Activated naive CD4-positive, alpha-beta T cell treated with anti-CD3 and anti-CD28 coated beads, Interleukin-2, amount 10 ng/mL, durations not matched to agents 7 days and 5 days (primary cell): ENCODE results near the gene MAP1B.

Source experiments
- CTCF ChIA-PET: fragments of 350-600 bp; sonication (Branson Sonifier 250); formaldehyde crosslinking; loops from one replicate; lab custom pipeline; 2021; ENCODE audit warnings: antibody characterized with exemption; lab: Charles Lee
- DNase-seq: peaks from one replicate; pipeline ENCODE4 v3.0.0-alpha.2; 2020
- H3K27ac Mint-ChIP-seq: one replicate; pipeline ENCODE4 v1.8.0; 2021; ENCODE audit warnings: mild to moderate bottlenecking, moderate library complexity, mixed read lengths
- H3K27me3 Mint-ChIP-seq: one replicate; pipeline ENCODE4 v1.8.0; 2021; ENCODE audit warnings: mild to moderate bottlenecking, mixed read lengths
- H3K36me3 Mint-ChIP-seq: one replicate; pipeline ENCODE4 v1.8.0; 2021; ENCODE audit warnings: mixed read lengths
- H3K4me1 Mint-ChIP-seq: one replicate; pipeline ENCODE4 v1.8.0; 2021; ENCODE audit warnings: mixed read lengths
- H3K4me3 Mint-ChIP-seq: one replicate; pipeline ENCODE4 v1.8.0; 2021; ENCODE audit warnings: mild to moderate bottlenecking, moderate library complexity, mixed read lengths
- H3K9me3 Mint-ChIP-seq: one replicate; pipeline ENCODE4 v1.8.0; 2021; ENCODE audit warnings: mixed read lengths

The MAP1B gene

DNA sequence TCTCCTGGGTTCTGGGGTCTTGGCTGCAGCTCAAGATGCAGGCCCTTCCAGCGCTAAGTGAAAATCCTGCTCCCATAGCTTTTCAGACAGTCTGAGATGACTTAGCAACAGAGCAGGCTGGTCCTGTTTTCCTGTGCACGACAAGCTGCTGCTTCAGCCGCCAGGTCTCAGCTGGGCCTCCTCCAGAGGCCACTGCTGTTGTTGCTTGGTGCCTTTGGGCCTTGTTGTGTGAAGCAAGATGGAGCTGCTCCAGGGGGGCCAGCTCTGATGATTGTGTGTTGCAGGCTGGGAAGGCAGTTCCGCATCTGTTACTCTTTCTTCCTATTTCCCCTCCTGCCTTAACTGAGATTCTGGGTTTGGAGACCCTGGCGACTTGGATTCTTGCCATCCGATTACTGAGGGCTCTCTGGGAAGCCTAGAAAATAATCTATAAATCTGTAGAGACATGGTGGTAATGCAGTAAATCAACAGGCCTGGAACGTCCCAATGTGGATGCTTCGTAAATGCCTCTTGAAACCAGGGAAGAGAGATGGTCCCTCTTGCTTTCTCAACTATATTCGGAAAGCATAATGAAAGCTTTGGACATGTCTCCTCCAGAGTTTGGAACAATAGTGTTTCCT is 3.2 kb downstream of the MAP1B start:
- Mint-ChIP-seq H3K4me3 (no peak overlapping the region), H3K4me1 (peaks cover 8% of the 10 kb centered on the region), H3K27ac (no peak overlapping the region), H3K27me3 (peaks cover 74% of the 10 kb centered on the region), H3K9me3 (no peaks in the 10 kb centered on the region), H3K36me3 (no peaks in the 10 kb centered on the region)
- CTCF ChIA-PET: interaction anchor here (0.8 kb wide), 1 partner anchor 52 kb away, joined by 3 read pairs; no protein-coding TSS in a partner anchor
- DNase-seq: no peak

DNA sequence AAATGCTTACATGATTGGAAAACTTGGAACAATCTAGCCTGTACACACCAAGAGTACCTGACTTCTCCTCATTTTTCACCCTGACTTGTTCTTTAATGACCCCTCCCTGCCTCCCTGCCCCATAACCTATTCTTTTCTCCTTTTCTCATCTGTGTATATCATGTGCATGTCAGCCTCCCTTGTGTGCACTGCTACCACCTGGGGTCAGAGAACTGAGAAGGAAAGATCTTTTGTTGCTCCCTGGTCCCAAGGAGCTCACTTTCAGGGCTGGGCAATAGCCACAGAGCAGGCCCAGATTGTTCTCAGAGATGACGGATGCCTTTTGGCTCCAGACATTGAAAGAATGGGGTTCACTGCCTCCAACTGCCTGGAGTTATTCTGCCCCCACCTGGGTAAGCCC is 5.1 kb downstream of the MAP1B start:
- no peak for DNase-seq
- Mint-ChIP-seq H3K27me3 (peaks cover 64% of the 10 kb centered on the region), H3K27ac (no peak overlapping the region), H3K9me3 (no peaks in the 10 kb centered on the region), H3K4me3 (no peak overlapping the region), H3K36me3 (no peaks in the 10 kb centered on the region), H3K4me1 (peaks cover 3% of the 10 kb centered on the region)
- CTCF ChIA-PET: no interaction called here

DNA sequence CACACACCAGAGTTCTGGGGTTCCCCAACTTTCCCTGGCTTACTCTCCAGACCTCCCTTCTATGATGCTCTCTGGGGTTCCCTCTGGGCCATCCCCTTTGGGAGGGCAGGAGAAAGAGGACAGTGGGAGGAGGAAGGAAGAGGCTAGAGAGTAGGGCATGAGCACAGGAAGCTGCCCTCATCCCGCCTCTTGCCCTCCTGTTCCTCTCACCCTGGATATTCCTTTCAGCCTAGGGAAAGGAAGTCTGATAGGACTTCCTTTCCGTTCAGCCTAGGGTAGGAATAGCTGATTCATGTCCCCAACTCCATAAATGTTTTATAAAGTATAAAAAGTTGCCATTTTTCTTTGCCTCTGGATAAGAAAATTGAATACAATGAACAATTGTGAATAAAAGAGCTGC is 7.4 kb downstream of the MAP1B start:
- no peak for DNase-seq
- no peak overlapping the region for H3K4me3 Mint-ChIP-seq
- H3K27ac Mint-ChIP-seq: no peak overlapping the region
- no peaks in the 10 kb centered on the region for H3K36me3 Mint-ChIP-seq
- CTCF ChIA-PET: no interaction called here
- no peaks in the 10 kb centered on the region for H3K4me1 Mint-ChIP-seq
- H3K27me3 Mint-ChIP-seq: peaks cover 44% of the 10 kb centered on the region
- no peaks in the 10 kb centered on the region for H3K9me3 Mint-ChIP-seq

DNA sequence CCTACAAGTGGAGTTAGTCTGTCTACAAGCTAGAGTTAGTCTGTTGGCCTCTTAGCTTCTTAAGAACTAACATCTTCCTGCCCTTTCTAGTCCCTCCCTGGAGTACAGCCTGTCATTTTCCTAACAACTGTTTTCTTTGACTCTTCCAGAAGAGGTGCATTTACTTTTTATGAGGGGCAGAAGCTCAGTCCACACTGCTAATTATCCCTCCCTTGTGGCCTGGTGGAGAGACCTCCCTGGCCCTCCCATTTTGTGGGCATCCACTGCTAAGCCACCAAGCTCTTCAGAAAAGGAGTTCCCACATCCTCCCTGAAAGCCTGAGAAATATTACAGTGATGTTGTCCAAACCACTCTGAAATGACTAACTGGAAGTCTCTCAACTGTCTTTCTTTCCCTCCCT is 8.0 kb downstream of the MAP1B start:
- Mint-ChIP-seq H3K4me1 (no peaks in the 10 kb centered on the region), H3K4me3 (no peak overlapping the region), H3K36me3 (no peaks in the 10 kb centered on the region), H3K27me3 (peaks cover 37% of the 10 kb centered on the region), H3K27ac (no peak overlapping the region), H3K9me3 (no peaks in the 10 kb centered on the region)
- CTCF ChIA-PET: no interaction called here
- no peak for DNase-seq

DNA sequence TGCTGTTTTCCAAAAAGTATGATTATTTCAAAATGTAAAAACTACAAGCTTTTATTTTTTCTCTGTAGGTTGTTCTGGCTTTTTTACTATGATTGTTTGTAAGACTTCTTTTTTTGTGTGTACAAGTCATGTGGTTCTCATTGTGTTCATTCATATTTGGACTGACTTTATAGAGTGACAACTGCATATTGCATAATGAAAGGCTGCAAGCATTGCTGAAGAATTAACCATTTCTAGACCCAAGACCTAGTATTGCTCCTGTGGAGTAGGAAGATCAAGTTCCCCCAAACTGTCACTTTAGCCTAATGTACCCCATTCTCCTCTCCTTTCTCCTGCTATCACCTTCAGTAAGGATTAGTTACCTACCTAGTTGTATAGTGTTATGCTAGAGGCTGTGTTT is 10.0 kb downstream of the MAP1B start:
- H3K9me3 Mint-ChIP-seq: no peaks in the 10 kb centered on the region
- no peaks in the 10 kb centered on the region for H3K36me3 Mint-ChIP-seq
- DNase-seq: no peak
- peaks cover 29% of the 10 kb centered on the region for H3K27me3 Mint-ChIP-seq
- no peaks in the 10 kb centered on the region for H3K4me1 Mint-ChIP-seq
- H3K27ac Mint-ChIP-seq: no peak overlapping the region
- CTCF ChIA-PET: no interaction called here
- H3K4me3 Mint-ChIP-seq: no peak overlapping the region

DNA sequence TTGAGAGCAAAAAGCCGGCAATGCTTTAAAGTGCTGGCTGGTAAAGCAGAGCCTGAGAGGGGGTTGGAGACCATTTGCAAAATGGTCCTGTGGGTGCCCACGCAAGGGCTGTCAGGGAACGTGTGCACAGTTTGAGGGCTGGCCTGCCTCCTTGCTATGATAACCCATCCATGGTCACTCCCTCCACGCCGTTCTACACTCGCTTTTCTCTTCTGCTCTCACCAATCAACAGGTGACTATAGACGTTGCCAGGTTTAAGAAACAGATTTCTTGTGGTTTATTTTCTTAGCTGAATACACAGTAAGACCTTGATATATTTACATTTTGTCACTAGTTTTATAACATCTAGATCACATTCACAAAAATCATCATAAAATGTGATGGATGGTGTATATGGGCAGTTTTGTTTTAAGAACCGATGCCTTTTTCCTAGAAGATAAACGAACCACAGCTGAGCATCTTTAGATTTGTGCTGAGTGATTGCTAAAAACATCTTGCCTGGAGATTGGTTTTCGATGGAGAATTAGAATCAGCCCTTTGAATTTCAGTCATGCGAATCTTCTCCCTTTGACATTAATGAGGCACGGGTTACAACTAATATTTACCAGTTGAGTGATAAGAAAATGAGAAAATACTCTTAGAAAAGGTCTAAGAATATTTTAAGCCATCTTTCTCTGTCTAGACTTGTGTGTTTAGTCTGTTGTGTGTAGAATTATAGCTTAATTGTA is 13.9 kb downstream of the MAP1B start:
- Mint-ChIP-seq H3K4me1 (no peaks in the 10 kb centered on the region), H3K9me3 (no peaks in the 10 kb centered on the region), H3K4me3 (no peak overlapping the region), H3K27me3 (peaks cover 27% of the 10 kb centered on the region), H3K36me3 (no peaks in the 10 kb centered on the region), H3K27ac (no peak overlapping the region)
- no peak for DNase-seq
- CTCF ChIA-PET: no interaction called here

DNA sequence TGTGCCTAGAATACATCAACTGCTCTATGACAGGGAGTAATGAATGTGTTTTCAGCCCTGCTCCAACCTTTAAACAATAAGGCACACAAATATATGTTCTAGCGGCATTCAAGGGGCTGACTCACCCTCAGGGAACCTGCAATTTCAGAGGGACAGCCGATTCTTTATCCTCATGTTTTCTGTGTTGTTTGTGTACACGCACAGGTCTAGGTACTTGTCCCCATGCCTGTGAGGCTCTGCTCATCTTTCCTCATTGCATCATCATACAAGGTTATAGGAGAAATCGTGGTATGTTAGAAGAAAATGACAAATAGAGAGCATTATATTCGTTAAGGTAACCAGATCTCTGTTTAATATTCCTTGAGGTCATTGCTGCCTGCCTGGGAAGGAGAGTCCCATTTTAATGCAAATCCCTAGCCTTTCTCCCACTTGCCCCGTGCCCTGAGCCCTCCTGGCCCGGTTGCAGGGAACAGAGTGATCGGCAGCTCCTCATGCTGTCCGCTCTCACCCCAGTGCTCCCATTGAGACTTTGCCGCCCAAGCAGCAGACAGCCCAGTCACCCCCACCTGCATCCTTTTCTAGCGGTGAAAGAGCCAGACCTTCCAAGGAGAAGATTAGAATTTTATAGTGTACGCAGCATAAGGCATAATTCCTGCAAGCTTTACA is 14.6 kb downstream of the MAP1B start:
- no peaks in the 10 kb centered on the region for H3K36me3 Mint-ChIP-seq
- H3K27me3 Mint-ChIP-seq: peaks cover 30% of the 10 kb centered on the region
- no peaks in the 10 kb centered on the region for H3K4me1 Mint-ChIP-seq
- H3K27ac Mint-ChIP-seq: no peak overlapping the region
- no peaks in the 10 kb centered on the region for H3K9me3 Mint-ChIP-seq
- CTCF ChIA-PET: no interaction called here
- H3K4me3 Mint-ChIP-seq: no peak overlapping the region
- DNase-seq: no peak

DNA sequence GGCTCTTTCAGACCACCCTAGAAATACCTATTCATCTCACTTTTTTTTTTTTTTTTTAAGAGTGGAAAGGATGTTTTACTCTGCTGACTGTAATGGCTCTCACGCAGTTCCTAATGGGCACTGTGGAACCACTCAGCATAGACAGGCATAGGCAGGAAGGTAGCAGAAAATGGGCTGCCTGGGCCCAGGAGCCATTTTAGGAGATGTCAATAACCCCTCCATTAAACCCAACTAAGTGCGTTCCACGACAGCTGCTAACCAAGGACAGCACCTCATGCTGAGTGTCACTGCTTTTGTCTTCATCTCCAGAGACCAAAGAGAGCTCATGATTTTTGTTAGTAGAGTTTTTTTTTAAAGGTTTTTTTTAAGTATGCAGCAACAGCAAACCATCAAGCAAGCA is 15.3 kb downstream of the MAP1B start:
- no peak for DNase-seq
- Mint-ChIP-seq H3K4me3 (no peak overlapping the region), H3K36me3 (no peaks in the 10 kb centered on the region), H3K27ac (no peak overlapping the region), H3K4me1 (no peaks in the 10 kb centered on the region), H3K27me3 (peaks cover 27% of the 10 kb centered on the region), H3K9me3 (no peaks in the 10 kb centered on the region)
- CTCF ChIA-PET: no interaction called here

DNA sequence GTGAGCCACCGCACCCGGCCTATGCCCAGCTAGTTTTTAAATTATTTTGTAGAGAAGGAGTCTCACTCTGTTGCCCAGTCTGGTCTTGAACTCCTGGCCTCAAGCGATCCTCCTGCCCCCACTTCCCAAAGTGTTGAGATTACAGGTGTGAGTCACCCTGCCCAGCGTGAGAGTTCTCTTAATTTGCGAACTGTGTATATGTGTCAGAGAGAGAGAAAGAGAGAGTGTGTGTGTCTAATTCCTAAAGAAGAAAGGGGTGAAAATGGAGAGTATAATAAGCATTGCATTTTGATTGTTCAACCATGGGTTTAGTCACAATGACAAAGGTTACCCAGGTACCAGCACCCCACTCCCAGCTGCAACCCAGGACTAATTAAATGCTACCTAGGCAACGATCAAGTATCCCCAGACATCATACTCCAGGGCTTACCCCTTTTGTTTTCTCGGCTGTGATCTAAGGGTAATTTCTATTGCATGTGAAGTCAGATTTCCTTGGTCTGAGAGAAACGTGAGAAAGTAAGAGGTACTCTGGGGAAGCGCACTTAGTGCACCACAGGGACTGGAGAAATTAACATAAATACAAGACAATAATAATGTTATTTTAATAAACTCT is 16.6 kb downstream of the MAP1B start:
- Mint-ChIP-seq H3K27me3 (peaks cover 27% of the 10 kb centered on the region), H3K27ac (no peak overlapping the region), H3K4me1 (no peaks in the 10 kb centered on the region), H3K36me3 (no peaks in the 10 kb centered on the region), H3K4me3 (no peak overlapping the region), H3K9me3 (no peaks in the 10 kb centered on the region)
- CTCF ChIA-PET: no interaction called here
- no peak for DNase-seq

DNA sequence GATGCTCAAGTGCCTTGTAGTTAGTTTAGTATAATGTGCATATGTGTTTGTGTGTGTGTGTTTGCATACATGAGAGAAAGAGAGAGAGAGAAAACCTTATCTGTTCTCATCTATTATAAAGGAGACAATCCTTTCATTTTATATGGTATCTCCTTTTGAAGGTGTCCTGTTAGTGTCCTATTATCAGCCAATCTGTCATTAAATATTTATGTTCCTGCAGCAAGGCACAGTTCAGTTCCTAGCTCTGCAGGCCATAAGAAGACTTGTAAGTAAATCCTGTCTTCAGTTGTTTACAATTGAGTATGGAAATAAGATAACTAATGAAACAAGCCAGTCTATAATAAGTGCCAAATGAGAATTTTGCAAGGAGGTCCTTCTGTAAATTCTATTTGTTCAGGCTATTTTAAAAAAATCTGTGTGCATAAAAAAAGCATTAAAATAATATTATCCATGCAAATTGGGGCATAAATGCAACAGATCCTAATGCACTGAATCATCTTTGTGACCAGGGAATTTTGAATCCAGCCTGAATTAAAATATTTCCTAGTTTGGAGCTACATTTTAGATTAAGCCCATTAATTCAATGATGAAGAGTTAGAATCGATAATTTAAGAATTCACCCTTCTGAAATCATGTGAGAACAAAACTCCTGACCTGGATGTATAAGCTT is 18.1 kb downstream of the MAP1B start:
- Mint-ChIP-seq H3K27ac (no peak overlapping the region), H3K36me3 (no peaks in the 10 kb centered on the region), H3K4me1 (no peaks in the 10 kb centered on the region), H3K4me3 (no peak overlapping the region), H3K27me3 (peaks cover 32% of the 10 kb centered on the region), H3K9me3 (no peaks in the 10 kb centered on the region)
- CTCF ChIA-PET: interaction anchor here (0.9 kb wide), 1 partner anchor 10 kb away, joined by 3 read pairs; no protein-coding TSS in a partner anchor
- DNase-seq: no peak

DNA sequence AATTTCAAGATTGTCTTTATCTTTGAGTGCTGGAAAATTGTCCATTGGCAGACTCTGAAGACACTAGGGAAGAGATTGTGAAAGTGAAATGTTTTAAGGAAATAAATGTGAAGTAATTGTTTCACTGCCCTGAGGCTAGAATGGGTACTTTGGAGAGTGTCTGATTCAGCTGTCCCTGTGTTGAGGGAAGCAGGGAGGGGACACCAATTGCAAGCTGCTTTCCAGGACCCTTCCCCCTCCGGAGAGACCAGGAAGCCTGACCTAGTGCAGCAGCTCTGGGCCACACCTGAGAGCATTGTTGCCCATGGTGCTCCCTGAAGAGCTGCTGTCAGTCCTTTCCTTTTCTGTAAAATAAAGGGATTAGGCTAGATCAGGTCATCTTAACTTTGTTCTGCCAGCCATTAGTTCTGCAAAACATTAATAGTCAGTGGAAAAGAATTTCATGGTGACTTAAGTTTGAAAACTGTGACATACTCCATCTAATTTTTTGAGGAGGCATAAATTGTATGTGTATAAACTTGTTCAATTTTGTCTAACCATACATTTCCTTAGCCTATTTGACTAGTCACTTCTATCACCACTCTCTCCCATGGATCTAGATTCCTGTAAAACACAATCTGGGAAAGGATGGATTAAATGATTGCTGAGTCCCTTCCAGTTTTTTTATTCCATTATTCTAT is 18.8 kb downstream of the MAP1B start:
- CTCF ChIA-PET: interaction anchor here (0.9 kb wide), 1 partner anchor 9 kb away, joined by 3 read pairs; no protein-coding TSS in a partner anchor
- peaks cover 32% of the 10 kb centered on the region for H3K27me3 Mint-ChIP-seq
- no peak overlapping the region for H3K4me3 Mint-ChIP-seq
- H3K4me1 Mint-ChIP-seq: no peaks in the 10 kb centered on the region
- no peak for DNase-seq
- no peaks in the 10 kb centered on the region for H3K9me3 Mint-ChIP-seq
- H3K36me3 Mint-ChIP-seq: no peaks in the 10 kb centered on the region
- no peak overlapping the region for H3K27ac Mint-ChIP-seq

DNA sequence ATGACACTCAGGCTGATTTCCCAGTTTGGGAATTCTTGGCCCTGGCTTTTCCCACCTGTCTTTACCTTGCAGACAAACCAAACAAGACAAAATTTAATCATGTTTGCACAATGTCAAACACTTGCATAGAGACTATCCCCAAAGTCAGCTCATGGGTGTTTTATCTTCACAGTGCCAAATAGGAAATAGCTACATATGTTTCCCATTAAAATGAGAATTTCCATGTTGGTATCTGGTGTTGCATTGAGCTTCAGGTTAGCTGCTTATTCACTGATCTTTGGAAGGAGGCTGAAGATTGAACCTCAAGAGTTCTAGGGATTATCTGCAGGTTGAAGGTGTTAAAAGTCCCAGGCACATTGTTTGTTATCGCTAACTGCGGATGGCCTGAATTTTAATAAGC is 19.5 kb downstream of the MAP1B start:
- Mint-ChIP-seq H3K27ac (no peak overlapping the region), H3K27me3 (peaks cover 32% of the 10 kb centered on the region), H3K36me3 (no peaks in the 10 kb centered on the region), H3K4me3 (no peak overlapping the region), H3K9me3 (no peaks in the 10 kb centered on the region), H3K4me1 (no peaks in the 10 kb centered on the region)
- DNase-seq: no peak
- CTCF ChIA-PET: no interaction called here

DNA sequence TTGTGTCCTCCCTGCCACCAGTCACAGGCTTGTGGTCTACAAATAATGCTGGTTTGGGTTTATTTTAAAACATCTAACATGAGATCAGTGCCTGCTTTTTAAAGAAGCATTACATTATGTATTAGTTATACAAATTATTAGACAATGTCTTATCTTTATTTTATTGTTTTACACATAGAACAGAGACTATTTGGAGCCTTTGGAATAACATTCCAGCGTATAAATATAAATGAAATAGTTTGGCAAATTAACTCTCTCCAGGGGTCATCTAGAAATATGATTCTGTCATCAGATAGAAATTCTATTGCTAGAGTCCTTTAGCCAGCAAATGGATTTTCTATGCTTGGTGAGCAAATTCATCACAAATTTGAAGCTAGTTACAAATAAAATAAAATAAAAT is 22.4 kb downstream of the MAP1B start:
- Mint-ChIP-seq H3K27me3 (peaks cover 30% of the 10 kb centered on the region), H3K36me3 (no peaks in the 10 kb centered on the region), H3K4me1 (no peaks in the 10 kb centered on the region), H3K9me3 (no peaks in the 10 kb centered on the region), H3K4me3 (no peak overlapping the region), H3K27ac (no peak overlapping the region)
- CTCF ChIA-PET: no interaction called here
- no peak for DNase-seq

DNA sequence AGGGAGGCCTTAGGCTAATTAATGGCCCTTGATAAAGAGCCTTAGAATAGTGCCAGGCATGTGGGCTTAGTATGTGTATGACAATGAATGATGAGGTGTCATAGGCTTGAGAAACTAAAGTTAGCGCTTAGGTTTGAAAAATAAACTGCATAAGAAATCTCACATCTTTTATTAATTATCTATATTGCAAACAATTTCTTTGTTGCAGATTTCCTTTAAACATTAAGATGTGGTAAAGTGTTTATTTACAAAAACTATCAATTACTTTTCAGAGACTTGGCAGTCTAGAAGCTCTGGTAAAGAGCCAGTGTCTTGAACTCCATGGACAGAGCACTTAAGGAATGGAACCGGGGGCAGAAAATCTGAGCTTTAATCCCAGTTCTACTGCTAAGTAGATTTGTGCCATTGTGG is 23.1 kb downstream of the MAP1B start:
- Mint-ChIP-seq H3K4me3 (no peak overlapping the region), H3K36me3 (no peaks in the 10 kb centered on the region), H3K27me3 (peaks cover 34% of the 10 kb centered on the region), H3K27ac (no peak overlapping the region), H3K9me3 (no peaks in the 10 kb centered on the region), H3K4me1 (no peaks in the 10 kb centered on the region)
- CTCF ChIA-PET: no interaction called here
- DNase-seq: no peak
